Activated naive CD8-positive, alpha-beta T cell treated with anti-CD3 and anti-CD28 coated beads, Interleukin-2, amount 10 ng/mL, durations not matched to agents 7 days and 5 days (primary cell): ENCODE data around the gene TCEA2. TPM values are rescaled to one million over a fixed set of nuclear protein-coding genes. Genes with fewer than 3 reads are reported as not detected.

Source experiments
- microRNA-seq: library from miRNA; unstranded; fragments of <30 nt; microRNA quantifications from one replicate; pipeline ENCODE4 v1.2.0, GENCODE V29; 2022
- total RNA-seq, 2 experiments: library from RNA; stranded (reverse); gene quantifications; one replicate each; pipeline ENCODE4 v1.2.3, GENCODE V29; 2021

Gene TCEA2
- total RNA-seq, 2 experiments from 2014 or later: 65.3 to 74.9 TPM

Small RNA genes lying within 50 kb of the gene (microRNA-seq; reads per million reads assigned to microRNA genes)
- not detected for gene MIR6813

Other genes with a start within 250 kb of the TCEA2 start
- gene ZBTB46, start 231.9 kb upstream of the TCEA2 start, total RNA-seq: under 1 TPM; 0.11 to 0.25 TPM
- gene ABHD16B, start 201.7 kb upstream of the TCEA2 start, total RNA-seq: not detected
- gene TPD52L2, start 197.9 kb upstream of the TCEA2 start, total RNA-seq: 10 to 100 TPM; 37.9 to 39.5 TPM
- gene DNAJC5, start 168.1 kb upstream of the TCEA2 start, total RNA-seq: 10 to 100 TPM; 48.3 to 49.2 TPM
- 10 to 100 TPM; 45.0 to 48.4 TPM for gene UCKL1, start 106.8 kb upstream of the TCEA2 start, total RNA-seq
- 10 to 100 TPM; 15.4 TPM for gene ZNF512B, start 93.3 kb upstream of the TCEA2 start, total RNA-seq
- gene SAMD10, start 83.6 kb upstream of the TCEA2 start, total RNA-seq: 10 to 100 TPM; 16.2 to 18.8 TPM
- gene PRPF6, start 82.1 kb upstream of the TCEA2 start, total RNA-seq: 10 to 100 TPM; 76.7 to 78.4 TPM
- 1 to 10 TPM; 9.7 to 9.8 TPM for gene C20orf204, start 27.0 kb upstream of the TCEA2 start, total RNA-seq
- under 1 TPM; 0.30 to 0.51 TPM for gene SOX18, start 13.6 kb upstream of the TCEA2 start, total RNA-seq
- gene RGS19, start 16.3 kb downstream of the TCEA2 start, total RNA-seq: 100 to 1,000 TPM in 1 of 2 experiments, 10 to 100 TPM in 1; 95.1 to 106 TPM
- 1 to 10 TPM; 1.8 to 2.6 TPM for gene OPRL1, start 16.9 kb downstream of the TCEA2 start, total RNA-seq
- gene LKAAEAR1, start 21.2 kb downstream of the TCEA2 start, total RNA-seq: 1 to 10 TPM in 1 of 2 experiments, under 1 TPM in 1; 0.57 to 1.1 TPM
- gene NPBWR2, start 44.4 kb downstream of the TCEA2 start, total RNA-seq: not detected
- gene MYT1, start 101.3 kb downstream of the TCEA2 start, total RNA-seq: under 1 TPM in 1 of 2 experiments, not detected in 1; 0.06 TPM
- 10 to 100 TPM; 74.5 to 83.1 TPM for gene PCMTD2, start 192.6 kb downstream of the TCEA2 start, total RNA-seq